B cell (primary cell): ENCODE measurements around the gene BUD31. TPM values are rescaled to one million over a fixed set of nuclear protein-coding genes. Genes with fewer than 3 reads are reported as not detected.

ENCODE experiments used
- ATAC-seq: fragments of 200-7000 bp; cut with Tn5 transposase; one replicate; pipeline ENCODE4 v1.10.0; 2021; ENCODE audit warnings: low read depth, mild to moderate bottlenecking, moderate number of reproducible peaks, moderate library complexity
- CTCF ChIA-PET: fragments of 350-600 bp; sonication (Branson Sonifier 250); formaldehyde crosslinking; loops from one replicate; lab custom pipeline; 2021; ENCODE audit warnings: antibody characterized with exemption, inconsistent platforms; lab: Charles Lee
- POLR2A ChIA-PET: fragments of 350-600 bp; sonication (Branson Sonifier 250); formaldehyde crosslinking; loops from one replicate; lab custom pipeline; 2021; ENCODE audit warnings: antibody characterized with exemption; lab: Charles Lee
- DNase-seq: peaks from one replicate; pipeline ENCODE4 v3.0.0; 2013
- H2AFZ ChIP-seq: 2 replicates; pipeline ENCODE4 v1.6.1; 2012; ENCODE audit warnings: mild to moderate bottlenecking, low read depth, low read length; ENCODE audit not compliant: insufficient read depth, poor library complexity, severe bottlenecking
- H3K27ac ChIP-seq, 2 donors: 1 replicate in 1 of 2; 2 replicates in 1 of 2; pipeline ENCODE4 v1.5.1; 2012 to 2013; ENCODE audit warnings: low read length in 2 of 2, mild to moderate bottlenecking in 2 of 2, moderate library complexity in 1 of 2
- H3K27me3 ChIP-seq, 4 experiments: fragments of 200-600 bp in 1 of 4; sonication (generic) in 1 of 4; replicated peaks in 1 of 4; 1 replicate in 2 of 4; 2 replicates in 2 of 4; pipeline versions ENCODE4 v1.6.1 to v1.7.0; 2013 to 2016; ENCODE audit warnings: low read length in 3 of 4, mild to moderate bottlenecking in 2 of 4, mixed read lengths in 1 of 4, moderate library complexity in 1 of 4; ENCODE audit not compliant: insufficient read depth in 4 of 4, control insufficient read depth in 3 of 4; ENCODE audit errors: control extremely low read depth in 1 of 4
- H3K36me3 ChIP-seq, 2 experiments: replicated peaks in 1 of 2; 1 replicate in 1 of 2; 2 replicates in 1 of 2; pipeline versions ENCODE4 v1.6.1 to v1.7.1; 2013; ENCODE audit warnings: low read length in 1 of 2; ENCODE audit not compliant: insufficient read depth in 2 of 2, control insufficient read depth in 1 of 2; ENCODE audit errors: control extremely low read depth in 1 of 2, extremely low read depth in 1 of 2
- H3K4me1 ChIP-seq, 2 donors: fragments of 200-600 bp in 1 of 2; sonication (generic) in 1 of 2; 1 replicate in 1 of 2; 2 replicates in 1 of 2; pipeline versions ENCODE4 v1.5.1 to v1.6.1; 2013 to 2017; ENCODE audit warnings: low read length in 2 of 2; ENCODE audit not compliant: control insufficient read depth in 2 of 2, insufficient read depth in 2 of 2
- H3K4me2 ChIP-seq: replicated peaks from 2 replicates; pipeline ENCODE3; 2012; ENCODE audit warnings: mild to moderate bottlenecking, low read depth, low read length; ENCODE audit not compliant: poor library complexity, severe bottlenecking
- H3K4me3 ChIP-seq, 5 experiments: fragments of 200-600 bp in 1 of 5; sonication (generic) in 1 of 5; 1 replicate in 3 of 5; 2 replicates in 2 of 5; pipeline versions ENCODE4 v1.5.1 to v1.7.0; 2011 to 2016; ENCODE audit warnings: low read length in 4 of 5, mild to moderate bottlenecking in 4 of 5, low read depth in 2 of 5, control low read depth in 1 of 5, moderate library complexity in 1 of 5; ENCODE audit not compliant: insufficient read depth in 1 of 5; ENCODE audit errors: control extremely low read depth in 1 of 5, extremely low read depth in 1 of 5
- H3K79me2 ChIP-seq: fragments of 200-600 bp; sonication (generic); one replicate; pipeline ENCODE4 v1.6.0; 2016; ENCODE audit warnings: low read length; ENCODE audit not compliant: control insufficient read depth, insufficient read depth
- H3K9ac ChIP-seq: fragments of 200-600 bp; sonication (generic); 2 replicates; pipeline ENCODE4 v1.6.1; 2017; ENCODE audit warnings: mild to moderate bottlenecking, low read length, moderate library complexity
- H3K9me3 ChIP-seq, 3 donors: one replicate each; pipeline versions ENCODE4 v1.6.1 to v1.7.1; 2013; ENCODE audit warnings: low read length in 2 of 3; ENCODE audit not compliant: control insufficient read depth in 2 of 3, insufficient read depth in 1 of 3; ENCODE audit errors: control extremely low read depth in 1 of 3
- H4K20me1 ChIP-seq: 2 replicates; pipeline ENCODE4 v1.6.0; 2012; ENCODE audit warnings: mild to moderate bottlenecking, low read length; ENCODE audit not compliant: insufficient read depth, control insufficient read depth, poor library complexity, severe bottlenecking
- H3K27ac Mint-ChIP-seq: one replicate; pipeline ENCODE4 v1.8.0; 2021; ENCODE audit warnings: mixed read lengths
- H3K27me3 Mint-ChIP-seq: one replicate; pipeline ENCODE4 v1.8.0; 2021; ENCODE audit warnings: mixed read lengths
- H3K4me1 Mint-ChIP-seq: one replicate; pipeline ENCODE4 v1.8.0; 2021; ENCODE audit warnings: mixed read lengths
- H3K4me3 Mint-ChIP-seq: one replicate; pipeline ENCODE4 v1.8.0; 2021; ENCODE audit warnings: mixed read lengths
- H3K9me3 Mint-ChIP-seq: one replicate; pipeline ENCODE4 v1.8.0; 2022; ENCODE audit warnings: mixed read lengths; ENCODE audit not compliant: insufficient read depth
- CTCF ChIP-seq: fragments of 200-600 bp; IDR thresholded peaks from one replicate; pipeline ENCODE4 v1.8.0; 2022; ENCODE audit warnings: antibody characterized with exemption, mild to moderate bottlenecking
- EZH2 ChIP-seq: IDR thresholded peaks from 2 replicates; pipeline ENCODE4 v1.6.1; 2012; ENCODE audit warnings: borderline replicate concordance, low read depth, mild to moderate bottlenecking, moderate library complexity, low read length; ENCODE audit not compliant: insufficient read depth, poor library complexity, severe bottlenecking
- WGBS: methylation state at CpG from one replicate; pipeline ENCODE4 v1.1.5; 2013; ENCODE audit warnings: missing lambda C conversion rate; ENCODE audit not compliant: insufficient coverage; 5-methylcytosine and 5-hydroxymethylcytosine counted together
- intact Hi-C: fragments of 100-400 bp; cut with micrococcal nuclease; formaldehyde crosslinking; loops from one replicate; pipeline ENCODE4 v1.10.0; 2022
- polyA plus RNA-seq: library from polyadenylated mRNA; depleted of rRNA; stranded (reverse); fragments of >200 nt; gene quantifications from 2 replicates; pipeline ENCODE4 v1.2.3, GENCODE V29; 2012
- total RNA-seq, 2 donors: library from RNA; stranded (reverse); fragments of 120-200 nt in 1 of 2; gene quantifications; 1 replicate in 1 of 2; 2 replicates in 1 of 2; pipeline versions ENCODE4 v1.2.3 to v1.2.4, GENCODE V29; 2013 to 2022

Gene BUD31
- total and polyA plus RNA-seq, 2 donors (not counting 1 experiment from before 2014, with no cell fraction given), result 57.8 to 69.4 TPM

- Histone ChIP-seq H3K4me2 (no peak overlapping the region), H3K4me1 (peaks cover 0 to 3% of the 10 kb centered on the region in 2 donors), H4K20me1 (peaks cover 60% of the 10 kb centered on the region), H3K79me2 (peaks cover 67% of the 10 kb centered on the region), H3K9me3 (no peaks in the 10 kb centered on the region), H3K4me3 (no peak overlapping the region), H3K27me3 (no peaks in the 10 kb centered on the region), H2AFZ (no peak overlapping the region), H3K36me3 (peaks cover 0 to 50% of the 10 kb centered on the region in 2 experiments), H3K9ac (no peak overlapping the region), H3K27ac (no peak overlapping the region)
- ChIA-PET POLR2A (no interaction called here), CTCF (no interaction called here)
- H3K9me3 Mint-ChIP-seq, result no peaks in the 10 kb centered on the region
- ATAC-seq, result peak; percentile 36
- no peak overlapping the region for H3K27ac Mint-ChIP-seq
- H3K4me1 Mint-ChIP-seq, result peaks cover 15% of the 10 kb centered on the region
- intact Hi-C loops, result no loop called here
- DNase-seq, result no peak
- H3K27me3 Mint-ChIP-seq, result no peaks in the 10 kb centered on the region
- no peak overlapping the region for H3K4me3 Mint-ChIP-seq
- peak; percentile 30 for TF ChIP-seq CTCF
- TF ChIP-seq EZH2, result no peak
- 91% methylated on average over 5 of the region's 8 CpGs for WGBS
These were observed 50.3 kb downstream of the BUD31 start for GRCh38 chr7:99459087-99459486.

- CTCF ChIA-PET, result interaction anchor here (1.0 kb wide), 2 partner anchors 14 to 21 kb away, joined by 3 read pairs; partner anchors contain the start of gene CPSF4
- Histone ChIP-seq H3K4me3 (no peak overlapping the region), H2AFZ (no peak overlapping the region), H4K20me1 (peaks cover 60% of the 10 kb centered on the region), H3K9me3 (no peaks in the 10 kb centered on the region), H3K27me3 (no peaks in the 10 kb centered on the region), H3K79me2 (peaks cover 79% of the 10 kb centered on the region), H3K27ac (no peak overlapping the region), H3K4me1 (peaks cover 9 to 15% of the 10 kb centered on the region in 2 donors), H3K36me3 (peaks cover 0 to 48% of the 10 kb centered on the region in 2 experiments), H3K9ac (no peak overlapping the region), H3K4me2 (no peak overlapping the region)
- 96% methylated on average over 10 of the region's 11 CpGs for WGBS
- DNase-seq, result no peak
- Mint-ChIP-seq H3K27me3 (no peaks in the 10 kb centered on the region), H3K4me1 (peaks cover 22% of the 10 kb centered on the region), H3K4me3 (no peak overlapping the region), H3K27ac (peak overlapping the region; percentile 53), H3K9me3 (no peaks in the 10 kb centered on the region)
- intact Hi-C loops, result no loop called here
- POLR2A ChIA-PET, result no interaction called here
- no peak for TF ChIP-seq CTCF
- TF ChIP-seq EZH2, result no peak
- no peak for ATAC-seq
These were observed 51.9 kb downstream of the BUD31 start for GRCh38 chr7:99460651-99461050.
